ENCODE data around the gene SRP9.

DNA sequence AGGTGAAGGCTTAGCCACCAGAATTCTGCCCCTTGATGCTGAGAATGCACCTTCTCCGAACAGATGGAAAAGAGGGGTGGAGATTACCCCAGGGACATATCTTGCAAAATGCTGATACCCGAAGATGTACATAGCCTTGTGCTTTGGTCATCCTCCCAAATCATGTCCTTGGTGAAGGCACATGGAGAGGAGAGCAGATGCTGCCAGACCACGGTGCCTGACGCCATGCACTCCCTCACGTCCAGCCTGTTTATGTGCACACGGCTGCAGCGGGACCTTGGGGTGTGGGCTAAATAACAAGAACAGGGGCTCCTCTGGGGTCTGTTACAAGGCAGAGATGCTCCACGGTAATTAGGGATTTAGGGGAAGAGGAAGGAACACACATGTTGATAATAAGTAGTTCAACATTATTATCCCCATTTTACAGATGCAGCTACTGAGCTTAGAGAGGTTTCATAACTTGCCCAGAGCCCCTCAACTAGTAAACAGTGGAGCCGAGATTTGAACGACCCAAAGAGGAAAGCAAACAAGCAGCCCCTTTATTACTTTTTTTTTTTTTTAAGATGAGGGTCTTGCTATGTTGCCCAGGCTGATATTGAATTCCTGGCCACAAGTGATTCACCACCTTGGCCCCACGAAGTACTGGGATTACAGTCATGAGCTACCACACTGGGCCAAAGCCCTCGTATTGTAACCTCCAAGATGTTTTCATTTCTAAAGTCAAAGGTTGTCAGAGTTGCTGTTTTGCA is 45.2 kb downstream of the SRP9 start:
- TF ChIP-seq CTCF (IDR thresholded peaks at IDR 0.05 in 8 of 11, conservative IDR thresholded peaks at IDR 0.05 in 3 of 11) (no peak), POLR2AphosphoS5 (IDR thresholded peaks at IDR 0.05) (no peak)

Data from spleen (tissue), 7 donors.